H1 (cell line): ENCODE data around the gene CPPED1. TPM values are rescaled to one million over a fixed set of nuclear protein-coding genes. Genes with fewer than 3 reads are reported as not detected.
A peak's percentile ranks its signal among the peaks of the same experiment; 100 is the strongest.

Source experiments
- CTCF ChIA-PET: fragments of 300-600 bp; sonication (Branson Sonifier 250); formaldehyde crosslinking; loops from one replicate; lab custom pipeline; 2021; ENCODE audit not compliant: partially characterized antibody; lab: Charles Lee
- POLR2A ChIA-PET: fragments of 300-600 bp; sonication (Branson Sonifier 250); formaldehyde crosslinking; loops from one replicate; lab custom pipeline; 2021; ENCODE audit warnings: inconsistent platforms; ENCODE audit not compliant: partially characterized antibody; lab: Charles Lee
- DNase-seq, 2 experiments: peaks; one replicate each; pipeline versions ENCODE4 v3.0.0 to v3.0.0-alpha.2; 2010 to 2022; ENCODE audit warnings: low spot score in 2 of 2, low read depth in 1 of 2, mixed read lengths in 1 of 2
- FAIRE-seq: peaks from 2 replicates; lab custom pipeline; 2011; peaks lifted over from hg19 to GRCh38; lab: Jason Lieb, UNC
- H2AFZ ChIP-seq: 2 replicates; pipeline ENCODE4 v1.8.1; 2012; ENCODE audit warnings: low read length, inconsistent platforms
- H2AK5ac ChIP-seq: 2 replicates; pipeline ENCODE4 v1.6.1; 2013; ENCODE audit warnings: low read depth, low read length
- H2BK120ac ChIP-seq: replicated peaks from 2 replicates; pipeline ENCODE3; 2013; ENCODE audit warnings: low read depth, low read length, inconsistent platforms
- H2BK12ac ChIP-seq: 2 replicates; pipeline ENCODE4 v1.6.1; 2013; ENCODE audit warnings: low read depth, low read length
- H2BK15ac ChIP-seq: 2 replicates; pipeline ENCODE4 v1.6.1; 2013; ENCODE audit warnings: low read length
- H2BK20ac ChIP-seq: 2 replicates; pipeline ENCODE4 v1.6.1; 2013; ENCODE audit warnings: low read length
- H2BK5ac ChIP-seq: 2 replicates; pipeline ENCODE4 v1.6.1; 2013; ENCODE audit warnings: low read depth, low read length
- H3K14ac ChIP-seq: 2 replicates; pipeline ENCODE4 v1.6.1; 2013; ENCODE audit warnings: inconsistent platforms; ENCODE audit not compliant: insufficient read length
- H3K18ac ChIP-seq: 2 replicates; pipeline ENCODE4 v1.6.1; 2013; ENCODE audit warnings: low read length; ENCODE audit errors: extremely low read depth
- H3K23ac ChIP-seq: 2 replicates; pipeline ENCODE4 v1.6.1; 2013; ENCODE audit warnings: inconsistent platforms; ENCODE audit not compliant: insufficient read length
- H3K23me2 ChIP-seq: 2 replicates; pipeline ENCODE4 v1.6.1; 2013; ENCODE audit warnings: low read depth, low read length
- H3K27ac ChIP-seq: 2 replicates; pipeline ENCODE4 v1.6.1; 2011; ENCODE audit warnings: low read depth, low read length, inconsistent platforms
- H3K27me3 ChIP-seq, 4 experiments: replicated peaks in 1 of 4; 1 replicate in 1 of 4; 2 replicates in 3 of 4; pipeline versions ENCODE4 v1.6.1 to v1.8.1; 2011 to 2013; ENCODE audit warnings: low read length in 3 of 4, mild to moderate bottlenecking in 3 of 4, inconsistent platforms in 2 of 4, mixed read lengths in 2 of 4, moderate library complexity in 1 of 4; ENCODE audit not compliant: control insufficient read depth in 3 of 4, insufficient read depth in 3 of 4; ENCODE audit errors: extremely low read depth in 1 of 4
- H3K36me3 ChIP-seq, 4 experiments: 2 replicates each; pipeline versions ENCODE4 v1.6.1 to v1.8.1; 2011 to 2013; ENCODE audit warnings: mild to moderate bottlenecking in 4 of 4, low read length in 3 of 4, moderate library complexity in 2 of 4, control low read depth in 1 of 4, inconsistent platforms in 1 of 4; ENCODE audit not compliant: insufficient read depth in 4 of 4, control insufficient read depth in 2 of 4
- H3K4ac ChIP-seq: replicated peaks from 2 replicates; pipeline ENCODE3; 2013; ENCODE audit warnings: low read length, low read depth, mixed read lengths, inconsistent platforms; ENCODE audit not compliant: insufficient read length
- H3K4me1 ChIP-seq, 4 experiments: replicated peaks in 1 of 4; 1 replicate in 1 of 4; 2 replicates in 3 of 4; pipeline versions ENCODE4 v1.6.1 to v1.8.1; 2011 to 2013; ENCODE audit warnings: low read length in 3 of 4, inconsistent platforms in 2 of 4, mixed read lengths in 1 of 4; ENCODE audit not compliant: insufficient read depth in 4 of 4, control insufficient read depth in 3 of 4
- H3K4me2 ChIP-seq, 2 experiments: 2 replicates each; pipeline versions ENCODE4 v1.6.1 to v1.8.1; 2011 to 2013; ENCODE audit warnings: low read depth in 2 of 2, low read length in 2 of 2, control low read depth in 1 of 2, inconsistent platforms in 1 of 2, mild to moderate bottlenecking in 1 of 2; ENCODE audit not compliant: insufficient read depth in 1 of 2
- H3K4me3 ChIP-seq, 4 experiments: fragments of 200-600, 300-600 bp in 1 of 4; sonication (generic), shearing (Covaris generic), sonication (Bioruptor Twin) in 1 of 4; 2 replicates each; pipeline versions ENCODE4 v1.5.1 to v1.8.1; 2011 to 2016; ENCODE audit warnings: low read length in 4 of 4, low read depth in 3 of 4, control low read depth in 2 of 4, inconsistent platforms in 2 of 4, mild to moderate bottlenecking in 2 of 4, mixed read lengths in 1 of 4, moderate library complexity in 1 of 4; ENCODE audit not compliant: insufficient read depth in 2 of 4; ENCODE audit errors: extremely low read depth in 1 of 4
- H3K56ac ChIP-seq: replicated peaks from 2 replicates; pipeline ENCODE3; 2013; ENCODE audit warnings: low read depth, mild to moderate bottlenecking, mixed read lengths, low read length, inconsistent platforms; ENCODE audit not compliant: insufficient read length
- H3K79me1 ChIP-seq: 2 replicates; pipeline ENCODE4 v1.6.1; 2013; ENCODE audit warnings: low read depth, low read length, control low read depth
- H3K79me2 ChIP-seq, 2 experiments: 2 replicates each; pipeline versions ENCODE4 v1.6.1 to v1.8.1; 2012 to 2013; ENCODE audit warnings: low read length in 2 of 2, mild to moderate bottlenecking in 2 of 2, inconsistent platforms in 1 of 2; ENCODE audit not compliant: insufficient read depth in 2 of 2, control insufficient read depth in 1 of 2
- H3K9ac ChIP-seq, 4 experiments: replicated peaks in 1 of 4; 1 replicate in 1 of 4; 2 replicates in 3 of 4; pipeline versions ENCODE4 v1.6.1 to v1.8.1; 2011 to 2013; ENCODE audit warnings: low read depth in 3 of 4, low read length in 3 of 4, control low read depth in 2 of 4, mild to moderate bottlenecking in 2 of 4, moderate library complexity in 2 of 4, inconsistent platforms in 1 of 4; ENCODE audit errors: extremely low read depth in 1 of 4
- H3K9me3 ChIP-seq, 2 experiments: 2 replicates each; pipeline versions ENCODE4 v1.6.1 to v1.8.1; 2012 to 2013; ENCODE audit warnings: mild to moderate bottlenecking in 2 of 2, moderate library complexity in 2 of 2, control low read depth in 1 of 2, inconsistent platforms in 1 of 2, low read depth in 1 of 2, low read length in 1 of 2, mixed read lengths in 1 of 2; ENCODE audit not compliant: insufficient read depth in 2 of 2
- H4K20me1 ChIP-seq, 2 experiments: replicated peaks in 1 of 2; 2 replicates each; pipeline versions ENCODE3 to v1.8.1; 2011 to 2013; ENCODE audit warnings: inconsistent platforms in 2 of 2, low read length in 2 of 2, mild to moderate bottlenecking in 1 of 2; ENCODE audit not compliant: insufficient read depth in 2 of 2, control insufficient read depth in 1 of 2
- H4K5ac ChIP-seq: 2 replicates; pipeline ENCODE4 v1.6.1; 2013; ENCODE audit warnings: low read length, low read depth, mixed read lengths, inconsistent platforms; ENCODE audit not compliant: insufficient read length
- H4K8ac ChIP-seq: 2 replicates; pipeline ENCODE4 v1.8.0; 2013; ENCODE audit warnings: mild to moderate bottlenecking, moderate library complexity, low read length, inconsistent platforms; ENCODE audit not compliant: insufficient read depth; ENCODE audit errors: extremely low read depth
- H4K91ac ChIP-seq: replicated peaks from 2 replicates; pipeline ENCODE3; 2013; ENCODE audit warnings: low read length, mixed read lengths, inconsistent platforms; ENCODE audit not compliant: insufficient read length
- CHD2 ChIP-seq: IDR thresholded peaks from 2 replicates; pipeline ENCODE4 v1.6.1; 2012; ENCODE audit warnings: low read length, improper control_type of control experiment
- EP300 ChIP-seq, 2 experiments: IDR thresholded peaks; 1 replicate in 1 of 2; 2 replicates in 1 of 2; pipeline ENCODE4 v1.6.1; 2011 to 2012; ENCODE audit warnings: low read depth in 2 of 2, low read length in 2 of 2, mild to moderate bottlenecking in 2 of 2, borderline replicate concordance in 1 of 2, inconsistent platforms in 1 of 2, moderate library complexity in 1 of 2
- GABPA ChIP-seq: IDR thresholded peaks from 2 replicates; pipeline ENCODE4 v1.6.1; 2011; ENCODE audit warnings: mild to moderate bottlenecking, low read length, moderate library complexity, borderline replicate concordance; ENCODE audit not compliant: insufficient read depth
- HDAC2 ChIP-seq, 2 experiments: fragments of 300-600 bp in 1 of 2; sonication (generic) in 1 of 2; IDR thresholded peaks; 2 replicates each; pipeline ENCODE4 v1.6.1; 2011 to 2012; ENCODE audit warnings: low read depth in 2 of 2, low read length in 2 of 2, mild to moderate bottlenecking in 2 of 2, moderate library complexity in 2 of 2, borderline replicate concordance in 1 of 2, inconsistent platforms in 1 of 2
- SP1 ChIP-seq: IDR thresholded peaks from 2 replicates; pipeline ENCODE4 v1.6.1; 2011; ENCODE audit warnings: low read depth, low read length
- SRF ChIP-seq: IDR thresholded peaks from 2 replicates; pipeline ENCODE4 v1.6.1; 2011; ENCODE audit warnings: mild to moderate bottlenecking, low read depth, low read length, moderate library complexity
- WGBS, 2 experiments: shearing (Covaris generic) in 1 of 2; methylation state at CpG; one replicate each; pipeline versions ENCODE4 v1.1.6 to v1.1.7; 2013 to 2015; ENCODE audit warnings: low lambda C conversion rate in 2 of 2, mixed read lengths in 2 of 2, inconsistent platforms in 1 of 2, low coverage in 1 of 2, missing lambda C conversion rate in 1 of 2; ENCODE audit not compliant: insufficient replicate concordance in 2 of 2, insufficient coverage in 1 of 2, insufficient read length in 1 of 2; ENCODE audit errors: extremely low coverage in 1 of 2, missing lambda C conversion rate in 1 of 2; 5-methylcytosine and 5-hydroxymethylcytosine counted together
- long read RNA-seq, 2 experiments: library from RNA in 1 of 2; library from capped mRNA in 1 of 2; stranded (forward); transcript quantifications; one replicate each; pipeline ENCODE4 v2.0.0, GENCODE V29; 2021; ENCODE audit warnings: inconsistent platforms in 1 of 2
- polyA minus RNA-seq, 3 experiments: library from RNA; depleted of rRNA, polyadenylated mRNA; stranded (reverse); fragments of >200 nt; gene quantifications; 1 replicate in 2 of 3; 2 replicates in 1 of 3; pipeline ENCODE4 v1.2.3, GENCODE V29; 2011
- polyA plus RNA-seq, 7 experiments: library from polyadenylated mRNA; depleted of rRNA in 3 of 7; stranded (reverse) in 5 of 7; unstranded in 2 of 7; fragments of >200 nt in 5 of 7; fragments of 200-250 nt in 2 of 7; gene quantifications; 1 replicate in 5 of 7; 2 replicates in 1 of 7; 4 replicates in 1 of 7; pipeline versions ENCODE4 v1.2.1 to v1.2.3, GENCODE V29; 2011 to 2013; ENCODE audit warnings: missing spikeins in 2 of 7, mixed read lengths in 2 of 7
- total RNA-seq: library from RNA; stranded (reverse); fragmentation: NEBNext Ultra II Directional; extraction: Animal tissue kit (Norgen Biotek cat#: 25700); gene quantifications from 2 replicates; pipeline ENCODE4 v1.2.1, GENCODE V29; 2021

The CPPED1 gene
- total RNA-seq (11.2 and 11.5 TPM in 2 replicates), polyA plus RNA-seq (2011; rRNA removed) (3.5 and 4.5 TPM in 2 replicates), polyA minus RNA-seq (2011; rRNA and poly(A)+ RNA removed) (7.0 and 9.9 TPM in 2 replicates)
- polyA plus RNA-seq (2011; cell fraction: cytosol; rRNA removed), result 4.4 TPM
- 3.1 TPM for polyA plus RNA-seq (2011; cell fraction: nucleus; rRNA removed)
- polyA plus RNA-seq (2012, experiment 1 of 2), result 3.5 to 6.4 TPM (median 5.4 TPM) in 4 replicates
- 1.5 TPM for polyA plus RNA-seq (2012, experiment 2 of 2)
- polyA plus RNA-seq (2013, experiment 1 of 2), result 6.4 TPM
- 5.9 TPM for polyA plus RNA-seq (2013, experiment 2 of 2)
- polyA minus RNA-seq (2011; cell fraction: cytosol; rRNA and poly(A)+ RNA removed), result 3.7 TPM
- polyA minus RNA-seq (2011; cell fraction: nucleus; rRNA and poly(A)+ RNA removed), result 8.0 TPM
- long read RNA-seq, experiment 1, full-length matches to known transcripts, result 5 of 9 reads
- long read RNA-seq, experiment 1, partial matches to known transcripts, result 4 of 9 reads
- long read RNA-seq, experiment 1, other reads (novel, unspliced or antisense), result 0 of 9 reads
- long read RNA-seq, experiment 2, full-length matches to known transcripts, result 10 of 14 reads
- long read RNA-seq, experiment 2, partial matches to known transcripts, result 1 of 14 reads
- long read RNA-seq, experiment 2, other reads (novel, unspliced or antisense), result 3 of 14 reads

GRCh38 chr16:12803203-12804093, at the start of gene CPPED1:
CPPED1 (minus strand) TSS chr16:12803887; CDS start chr16:12803776, 111 bp downstream.
- H3K56ac ChIP-seq, result peak within 1 kb of the TSS; percentile 89
- FAIRE-seq, result no peak
- no peaks in the 10 kb centered on the region for H4K20me1 ChIP-seq
- peak within 1 kb of the TSS; percentile 60 to 91 (median 72) for H3K4me3 ChIP-seq
- H3K4me2 ChIP-seq, result peak within 1 kb of the TSS; percentile 62 to 65
- H3K27me3 ChIP-seq, result no peaks in the 10 kb centered on the region
- peak within 1 kb of the TSS; percentile 93 for H2BK5ac ChIP-seq
- H3K4ac ChIP-seq, result no peak within 1 kb of the TSS
- H3K9ac ChIP-seq, result peak within 1 kb of the TSS in 3 of 4 experiments; percentile 46 to 74 (median 47); a peak in 5 of 7 replicates
- H2BK12ac ChIP-seq, result peak within 1 kb of the TSS; percentile 87
- peak within 1 kb of the TSS; percentile 40 for H4K91ac ChIP-seq
- H3K9me3 ChIP-seq, result no peaks in the 10 kb centered on the region
- H3K23ac ChIP-seq, result no peak within 1 kb of the TSS
- H3K4me1 ChIP-seq, result peaks cover 0 to 3% (median 2%) of the 10 kb centered on the region in 4 experiments; a peak in 2 of 7 replicates
- 0 out of 2 replicates have a peak within 1 kb of the TSS, but pooled peaks have one; percentile 53 for H2AK5ac ChIP-seq
- POLR2A ChIA-PET, result interaction anchor here (0.6 to 2.3 kb wide), 3 partner anchors 10 to 97 kb away, joined by 3 to 8 read pairs (median 4); no protein-coding TSS in a partner anchor
- no peak within 1 kb of the TSS for H2BK20ac ChIP-seq
- no peak within 1 kb of the TSS; the same call in none of the 2 replicates for H3K18ac ChIP-seq
- peak; percentile 78 to 99 for DNase-seq
- H4K8ac ChIP-seq, result peak within 1 kb of the TSS; percentile 88; the same call in 1 of the 2 replicates
- WGBS, 2 experiments, result 7% methylated on average over 40 of the region's 56 CpGs; no CpG with 5 or more reads in 1 of the 2 experiments
- peak within 1 kb of the TSS; percentile 97 for H4K5ac ChIP-seq
- peak within 1 kb of the TSS; percentile 65 for H3K27ac ChIP-seq
- no peaks in the 10 kb centered on the region for H3K36me3 ChIP-seq
- H2BK15ac ChIP-seq, result 0 out of 2 replicates have a peak within 1 kb of the TSS, but pooled peaks have one; percentile 46
- H3K79me2 ChIP-seq, result no peaks in the 10 kb centered on the region
- CTCF ChIA-PET, result interaction anchor here (1.0 kb wide), 1 partner anchor 15 kb away, joined by 3 read pairs; no protein-coding TSS in a partner anchor
- H3K14ac ChIP-seq, result no peak within 1 kb of the TSS
- no peaks in the 10 kb centered on the region; the same call in 1 of the 2 replicates for H3K79me1 ChIP-seq
- peak within 1 kb of the TSS; percentile 75 for H2AFZ ChIP-seq
- peak within 1 kb of the TSS; percentile 48 for H2BK120ac ChIP-seq
- peaks cover 5% of the 10 kb centered on the region for H3K23me2 ChIP-seq
- TF ChIP-seq CHD2 (peak; percentile 62; the same call in 1 of the 2 replicates), SRF (peak; percentile 96), HDAC2 (IDR thresholded peaks at IDR 0.05; ENCODE audit: borderline replicate concordance in 1 of 2, low read depth in 2 of 2, low read length in 2 of 2) (peak; percentile 90 to 95; a peak in 3 of 4 replicates), GABPA (peak; percentile 88), EP300 (IDR thresholded peaks at IDR 0.05; ENCODE audit: borderline replicate concordance in 1 of 2, low read depth in 2 of 2, low read length in 2 of 2) (peak in 1 of 2 experiments; percentile 33; a peak in 1 of 3 replicates), SP1 (peak; percentile 18; the same call in 1 of the 2 replicates)
